Measurements from ENCODE around the gene ZP3. TPM values are rescaled to one million over a fixed set of nuclear protein-coding genes. Genes with fewer than 3 reads are reported as not detected.
A peak's percentile ranks its signal among the peaks of the same experiment; 100 is the strongest.
"Not testable (repeated sequence)": the region's sequence is repeated elsewhere in the genome, so short reads cannot be mapped to it uniquely, and the experiment has no call there.

ZP3 gene
- total and polyA plus RNA-seq, 2 experiments from 2014 or later: not detected

- H3K79me2 ChIP-seq: no peaks in the 10 kb centered on the region
- H3K4me1 ChIP-seq (ENCODE audit: insufficient read depth): no peaks in the 10 kb centered on the region
- no peaks in the 10 kb centered on the region for H3K27me3 ChIP-seq
- H3K9me2 ChIP-seq (replicated peaks; ENCODE audit: insufficient read depth): no peaks in the 10 kb centered on the region
- H3K4me3 ChIP-seq: no peak overlapping the region
- H3K4me2 ChIP-seq: no peak overlapping the region
- H2AFZ ChIP-seq: no peak overlapping the region
- H3K27ac ChIP-seq: no peak overlapping the region
- 94% methylated on average over 9 of the region's 9 CpGs for WGBS (ENCODE audit: low lambda C conversion rate, missing lambda C conversion rate)
- H4K20me1 ChIP-seq (ENCODE audit: insufficient read depth, poor library complexity, severe bottlenecking): no peaks in the 10 kb centered on the region
- no peaks in the 10 kb centered on the region for H3K9me3 ChIP-seq (ENCODE audit: low read depth)
- no peaks in the 10 kb centered on the region for H3K36me3 ChIP-seq (replicated peaks; ENCODE audit: insufficient read depth, low read depth)
- DNase-seq (ENCODE audit: low spot score): no peak
- no peak for TF ChIP-seq EZH2phosphoT487 (IDR thresholded peaks at IDR 0.05; ENCODE audit: low read depth, severe bottlenecking, unreplicated experiment)
- TF ChIP-seq CTCF (IDR thresholded peaks at IDR 0.05; ENCODE audit: poor library complexity): no peak
- no peak for TF ChIP-seq EZH2 (IDR thresholded peaks at IDR 0.05; ENCODE audit: borderline replicate concordance)
Observed at GRCh38 chr7:76430211-76430610, 5.5 kb downstream of the ZP3 start.

- Histone ChIP-seq H3K27ac (no peak overlapping the region), H3K79me2 (no peaks in the 10 kb centered on the region), H4K20me1 (ENCODE audit: insufficient read depth, poor library complexity, severe bottlenecking) (no peaks in the 10 kb centered on the region), H3K27me3 (no peaks in the 10 kb centered on the region), H3K36me3 (replicated peaks; ENCODE audit: insufficient read depth, low read depth) (no peaks in the 10 kb centered on the region), H3K9me3 (ENCODE audit: low read depth) (no peaks in the 10 kb centered on the region), H3K4me2 (no peak overlapping the region), H2AFZ (no peak overlapping the region), H3K4me3 (no peak overlapping the region), H3K9me2 (replicated peaks; ENCODE audit: insufficient read depth) (no peaks in the 10 kb centered on the region), H3K4me1 (ENCODE audit: insufficient read depth) (no peaks in the 10 kb centered on the region)
- TF ChIP-seq EZH2 (IDR thresholded peaks at IDR 0.05; ENCODE audit: borderline replicate concordance) (no peak), EZH2phosphoT487 (IDR thresholded peaks at IDR 0.05; ENCODE audit: low read depth, severe bottlenecking, unreplicated experiment) (no peak), CTCF (IDR thresholded peaks at IDR 0.05; ENCODE audit: poor library complexity) (no peak)
- WGBS (ENCODE audit: low lambda C conversion rate, missing lambda C conversion rate): 82% methylated on average over 3 of the region's 3 CpGs
- no peak for DNase-seq (ENCODE audit: low spot score)
Observed at GRCh38 chr7:76430836-76431235, 6.1 kb downstream of the ZP3 start.

- not testable (repeated sequence) for H3K4me1 ChIP-seq (ENCODE audit: insufficient read depth); H3K36me3 ChIP-seq (replicated peaks; ENCODE audit: insufficient read depth, low read depth); H3K4me3 ChIP-seq; H3K4me2 ChIP-seq; H3K27me3 ChIP-seq; H4K20me1 ChIP-seq (ENCODE audit: insufficient read depth, poor library complexity, severe bottlenecking); H3K9me2 ChIP-seq (replicated peaks; ENCODE audit: insufficient read depth); H3K79me2 ChIP-seq; H2AFZ ChIP-seq; H3K9me3 ChIP-seq (ENCODE audit: low read depth); H3K27ac ChIP-seq
- peak; percentile 89 for DNase-seq (ENCODE audit: low spot score)
- WGBS (ENCODE audit: low lambda C conversion rate, missing lambda C conversion rate): 17% methylated on average over 2 of the region's 2 CpGs
- TF ChIP-seq CTCF (IDR thresholded peaks at IDR 0.05; ENCODE audit: poor library complexity): peak; percentile 79
Observed at GRCh38 chr7:76437873-76438272, 13.1 kb downstream of the ZP3 start.

- 93% methylated on average over 5 of the region's 7 CpGs for WGBS (ENCODE audit: low lambda C conversion rate, missing lambda C conversion rate)
Observed at GRCh38 chr7:76439120-76439888, 14.6 kb downstream of the ZP3 start.

GRCh38 chr7:76440404-76440803 is 15.7 kb downstream of the ZP3 start:
- DNase-seq (ENCODE audit: low spot score); H3K27ac ChIP-seq; H4K20me1 ChIP-seq (ENCODE audit: insufficient read depth, poor library complexity, severe bottlenecking); H2AFZ ChIP-seq; H3K9me2 ChIP-seq (replicated peaks; ENCODE audit: insufficient read depth); H3K36me3 ChIP-seq (replicated peaks; ENCODE audit: insufficient read depth, low read depth); H3K27me3 ChIP-seq; H3K4me3 ChIP-seq; H3K79me2 ChIP-seq; H3K4me1 ChIP-seq (ENCODE audit: insufficient read depth); H3K4me2 ChIP-seq; H3K9me3 ChIP-seq (ENCODE audit: low read depth): not testable (repeated sequence)
- WGBS (ENCODE audit: low lambda C conversion rate, missing lambda C conversion rate): 92% methylated on average over 4 of the region's 4 CpGs

More at GRCh38 chr7:76439120-76439888, 14.6 kb downstream of the ZP3 start:
- H3K36me3 ChIP-seq (replicated peaks; ENCODE audit: insufficient read depth, low read depth); H3K4me2 ChIP-seq; H4K20me1 ChIP-seq (ENCODE audit: insufficient read depth, poor library complexity, severe bottlenecking); H3K9me3 ChIP-seq (ENCODE audit: low read depth); H3K27ac ChIP-seq; DNase-seq (ENCODE audit: low spot score); H3K79me2 ChIP-seq; H3K9me2 ChIP-seq (replicated peaks; ENCODE audit: insufficient read depth); H2AFZ ChIP-seq; H3K27me3 ChIP-seq; H3K4me1 ChIP-seq (ENCODE audit: insufficient read depth); H3K4me3 ChIP-seq: not testable (repeated sequence)

- H3K9me3 ChIP-seq (ENCODE audit: low read depth); H3K4me3 ChIP-seq; H3K36me3 ChIP-seq (replicated peaks; ENCODE audit: insufficient read depth, low read depth); H4K20me1 ChIP-seq (ENCODE audit: insufficient read depth, poor library complexity, severe bottlenecking); H3K4me2 ChIP-seq; H3K4me1 ChIP-seq (ENCODE audit: insufficient read depth); H3K27me3 ChIP-seq; H3K9me2 ChIP-seq (replicated peaks; ENCODE audit: insufficient read depth); H2AFZ ChIP-seq; H3K27ac ChIP-seq; H3K79me2 ChIP-seq; DNase-seq (ENCODE audit: low spot score): not testable (repeated sequence)
- 92% methylated on average over 2 of the region's 10 CpGs for whole genome bisulfite sequencing (ENCODE audit: low lambda C conversion rate, missing lambda C conversion rate)
Observed at GRCh38 chr7:76441792-76442191, 17.0 kb downstream of the ZP3 start.

All from hepatocyte (in vitro differentiated cells).